ENCODE results near the gene C11orf21.

The C11orf21 gene

GRCh38 chr11:2256293-2256913, 45.3 kb downstream of the C11orf21 start:
- H3K36me3 ChIP-seq (ENCODE audit: control insufficient read depth, insufficient read depth, low read length): no peaks in the 10 kb centered on the region
- no peak overlapping the region for H3K4me3 ChIP-seq (ENCODE audit: low read depth, low read length)
- no peak overlapping the region for H3K9ac ChIP-seq (ENCODE audit: low read depth, low read length)
- no peaks in the 10 kb centered on the region for H3K9me3 ChIP-seq (ENCODE audit: control insufficient read depth, insufficient read depth, low read length)
- no peaks in the 10 kb centered on the region for H3K4me1 ChIP-seq (ENCODE audit: control insufficient read depth, insufficient read depth, low read length)
- H3K27me3 ChIP-seq (ENCODE audit: control insufficient read depth, insufficient read depth, low read length): no peaks in the 10 kb centered on the region

- Histone ChIP-seq H3K4me1 (ENCODE audit: control insufficient read depth, insufficient read depth, low read length) (no peaks in the 10 kb centered on the region), H3K27me3 (ENCODE audit: control insufficient read depth, insufficient read depth, low read length) (no peaks in the 10 kb centered on the region), H3K9me3 (ENCODE audit: control insufficient read depth, insufficient read depth, low read length) (no peaks in the 10 kb centered on the region), H3K9ac (ENCODE audit: low read depth, low read length) (no peak overlapping the region), H3K4me3 (ENCODE audit: low read depth, low read length) (no peak overlapping the region), H3K36me3 (ENCODE audit: control insufficient read depth, insufficient read depth, low read length) (no peaks in the 10 kb centered on the region)
Observed at GRCh38 chr11:2252018-2252417, 49.7 kb downstream of the C11orf21 start.

- Histone ChIP-seq H3K9ac (ENCODE audit: low read depth, low read length) (no peak overlapping the region), H3K27me3 (ENCODE audit: control insufficient read depth, insufficient read depth, low read length) (no peaks in the 10 kb centered on the region), H3K4me1 (ENCODE audit: control insufficient read depth, insufficient read depth, low read length) (no peaks in the 10 kb centered on the region), H3K9me3 (ENCODE audit: control insufficient read depth, insufficient read depth, low read length) (no peaks in the 10 kb centered on the region), H3K36me3 (ENCODE audit: control insufficient read depth, insufficient read depth, low read length) (no peaks in the 10 kb centered on the region), H3K4me3 (ENCODE audit: low read depth, low read length) (no peak overlapping the region)
Observed at GRCh38 chr11:2251138-2251537, 50.6 kb downstream of the C11orf21 start.

- no peak overlapping the region for H3K9ac ChIP-seq (ENCODE audit: low read depth, low read length)
- H3K4me3 ChIP-seq (ENCODE audit: low read depth, low read length): no peak overlapping the region
- no peaks in the 10 kb centered on the region for H3K9me3 ChIP-seq (ENCODE audit: control insufficient read depth, insufficient read depth, low read length)
- no peaks in the 10 kb centered on the region for H3K4me1 ChIP-seq (ENCODE audit: control insufficient read depth, insufficient read depth, low read length)
- no peaks in the 10 kb centered on the region for H3K36me3 ChIP-seq (ENCODE audit: control insufficient read depth, insufficient read depth, low read length)
- no peaks in the 10 kb centered on the region for H3K27me3 ChIP-seq (ENCODE audit: control insufficient read depth, insufficient read depth, low read length)
Observed at GRCh38 chr11:2250485-2250884, 51.2 kb downstream of the C11orf21 start.

GRCh38 chr11:2250041-2250440, 51.7 kb downstream of the C11orf21 start:
- no peaks in the 10 kb centered on the region for H3K27me3 ChIP-seq (ENCODE audit: control insufficient read depth, insufficient read depth, low read length)
- H3K9me3 ChIP-seq (ENCODE audit: control insufficient read depth, insufficient read depth, low read length): no peaks in the 10 kb centered on the region
- no peaks in the 10 kb centered on the region for H3K4me1 ChIP-seq (ENCODE audit: control insufficient read depth, insufficient read depth, low read length)
- no peaks in the 10 kb centered on the region for H3K36me3 ChIP-seq (ENCODE audit: control insufficient read depth, insufficient read depth, low read length)
- no peak overlapping the region for H3K9ac ChIP-seq (ENCODE audit: low read depth, low read length)
- no peak overlapping the region for H3K4me3 ChIP-seq (ENCODE audit: low read depth, low read length)

GRCh38 chr11:2249189-2249916, 52.4 kb downstream of the C11orf21 start:
- H3K27me3 ChIP-seq (ENCODE audit: control insufficient read depth, insufficient read depth, low read length): no peaks in the 10 kb centered on the region
- H3K36me3 ChIP-seq (ENCODE audit: control insufficient read depth, insufficient read depth, low read length): no peaks in the 10 kb centered on the region
- no peak overlapping the region for H3K9ac ChIP-seq (ENCODE audit: low read depth, low read length)
- H3K4me1 ChIP-seq (ENCODE audit: control insufficient read depth, insufficient read depth, low read length): no peaks in the 10 kb centered on the region
- H3K4me3 ChIP-seq (ENCODE audit: low read depth, low read length): no peak overlapping the region
- no peaks in the 10 kb centered on the region for H3K9me3 ChIP-seq (ENCODE audit: control insufficient read depth, insufficient read depth, low read length)

- H3K9me3 ChIP-seq (ENCODE audit: control insufficient read depth, insufficient read depth, low read length): no peaks in the 10 kb centered on the region
- no peaks in the 10 kb centered on the region for H3K36me3 ChIP-seq (ENCODE audit: control insufficient read depth, insufficient read depth, low read length)
- H3K9ac ChIP-seq (ENCODE audit: low read depth, low read length): no peak overlapping the region
- no peak overlapping the region for H3K4me3 ChIP-seq (ENCODE audit: low read depth, low read length)
- no peaks in the 10 kb centered on the region for H3K4me1 ChIP-seq (ENCODE audit: control insufficient read depth, insufficient read depth, low read length)
- no peaks in the 10 kb centered on the region for H3K27me3 ChIP-seq (ENCODE audit: control insufficient read depth, insufficient read depth, low read length)
Observed at GRCh38 chr11:2248762-2249161, 53.0 kb downstream of the C11orf21 start.

GRCh38 chr11:2248242-2248641, 53.5 kb downstream of the C11orf21 start:
- Histone ChIP-seq H3K9ac (ENCODE audit: low read depth, low read length) (no peak overlapping the region), H3K4me3 (ENCODE audit: low read depth, low read length) (no peak overlapping the region), H3K9me3 (ENCODE audit: control insufficient read depth, insufficient read depth, low read length) (no peaks in the 10 kb centered on the region), H3K36me3 (ENCODE audit: control insufficient read depth, insufficient read depth, low read length) (no peaks in the 10 kb centered on the region), H3K4me1 (ENCODE audit: control insufficient read depth, insufficient read depth, low read length) (no peaks in the 10 kb centered on the region), H3K27me3 (ENCODE audit: control insufficient read depth, insufficient read depth, low read length) (no peaks in the 10 kb centered on the region)

- Histone ChIP-seq H3K9me3 (ENCODE audit: control insufficient read depth, insufficient read depth, low read length) (no peaks in the 10 kb centered on the region), H3K9ac (ENCODE audit: low read depth, low read length) (no peak overlapping the region), H3K4me3 (ENCODE audit: low read depth, low read length) (no peak overlapping the region), H3K27me3 (ENCODE audit: control insufficient read depth, insufficient read depth, low read length) (no peaks in the 10 kb centered on the region), H3K4me1 (ENCODE audit: control insufficient read depth, insufficient read depth, low read length) (no peaks in the 10 kb centered on the region), H3K36me3 (ENCODE audit: control insufficient read depth, insufficient read depth, low read length) (no peaks in the 10 kb centered on the region)
Observed at GRCh38 chr11:2247496-2247895, 54.2 kb downstream of the C11orf21 start.
